NCI-H1105 treated with DMSO at 0.1 percent for 48 hours (cell line): ENCODE results near the gene EHMT1.

Source experiments
- DNase-seq: peaks from one replicate; lab custom pipeline; 2025; lab: John Stamatoyannopoulos, UW

EHMT1 gene

GRCh38 chr9:137829260-137829996, 210.6 kb downstream of the EHMT1 start:
- DNase-seq: no peak

DNA sequence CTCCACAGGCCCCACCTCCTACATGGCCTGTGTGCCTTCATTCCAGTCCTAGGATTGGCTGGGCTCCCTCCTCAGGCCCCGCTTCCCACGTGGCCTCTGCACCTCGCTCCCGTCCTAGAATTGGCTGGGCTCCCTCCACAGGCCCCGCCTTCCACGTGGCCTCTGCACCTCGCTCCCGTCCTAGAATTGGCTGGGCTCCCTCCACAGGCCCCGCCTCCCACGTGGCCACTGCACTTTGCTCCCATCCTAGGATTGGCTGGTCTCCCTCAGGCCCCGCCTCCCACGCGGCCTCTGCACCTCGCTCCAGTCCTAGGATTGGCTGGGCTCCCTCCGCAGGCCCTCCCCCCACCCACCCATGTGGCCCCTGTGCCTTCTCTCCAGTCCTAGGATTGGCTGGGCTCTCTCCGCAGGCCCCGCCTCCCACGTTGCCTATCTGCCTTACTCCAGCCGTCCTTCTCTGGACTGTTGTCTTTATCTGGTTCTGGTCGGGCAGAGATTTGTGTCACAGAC, 213.4 kb downstream of the EHMT1 start:
- DNase-seq: no peak

- no peak for DNase-seq
These were observed 214.2 kb downstream of the EHMT1 start for GRCh38 chr9:137832830-137833590.

DNA sequence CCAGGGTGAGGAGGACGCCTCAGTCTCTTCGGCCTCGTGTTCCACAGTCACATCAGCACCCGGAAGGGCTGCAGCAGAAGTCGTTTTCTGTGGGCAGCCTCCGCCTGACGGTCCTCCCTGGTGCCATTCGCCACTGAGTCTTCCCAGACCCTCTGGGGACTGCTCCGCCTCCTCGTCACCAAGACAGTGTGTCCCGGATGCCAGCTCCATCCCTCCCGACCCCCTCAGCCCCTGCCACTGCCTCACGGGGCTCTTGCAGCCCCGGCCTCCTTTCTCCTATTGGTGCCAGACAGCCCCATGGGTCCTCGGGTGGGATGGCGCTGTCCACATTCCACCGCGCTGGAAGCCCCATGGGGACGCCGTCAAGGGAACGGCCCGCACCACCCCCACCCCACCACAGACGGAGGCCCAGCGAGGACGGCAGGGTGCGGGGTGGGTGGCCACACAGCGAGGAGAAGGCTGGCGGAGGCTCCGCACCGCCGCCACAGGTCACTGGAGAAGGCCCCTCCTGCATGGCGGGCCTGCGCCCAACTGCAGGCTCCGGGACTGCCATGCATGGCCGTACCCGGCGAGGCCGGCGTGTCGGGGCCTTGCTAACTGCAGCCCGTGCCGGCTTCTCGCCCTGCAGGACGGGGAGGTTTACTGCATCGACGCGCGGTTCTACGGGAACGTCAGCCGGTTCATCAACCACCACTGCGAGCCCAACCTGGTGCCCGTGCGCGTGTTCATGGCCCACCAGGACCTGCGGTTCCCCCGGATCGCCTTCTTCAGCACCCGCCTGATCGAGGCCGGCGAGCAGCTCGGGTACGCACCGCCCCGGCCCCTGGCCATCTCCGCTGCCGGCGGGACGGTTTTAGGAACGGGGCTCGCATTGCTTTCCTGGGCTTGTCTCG, 215.2 kb downstream of the EHMT1 start:
- DNase-seq: no peak

GRCh38 chr9:137834846-137835546, 216.2 kb downstream of the EHMT1 start:
- no peak for DNase-seq

GRCh38 chr9:137836151-137836830, 217.5 kb downstream of the EHMT1 start:
- DNase-seq: no peak

DNA sequence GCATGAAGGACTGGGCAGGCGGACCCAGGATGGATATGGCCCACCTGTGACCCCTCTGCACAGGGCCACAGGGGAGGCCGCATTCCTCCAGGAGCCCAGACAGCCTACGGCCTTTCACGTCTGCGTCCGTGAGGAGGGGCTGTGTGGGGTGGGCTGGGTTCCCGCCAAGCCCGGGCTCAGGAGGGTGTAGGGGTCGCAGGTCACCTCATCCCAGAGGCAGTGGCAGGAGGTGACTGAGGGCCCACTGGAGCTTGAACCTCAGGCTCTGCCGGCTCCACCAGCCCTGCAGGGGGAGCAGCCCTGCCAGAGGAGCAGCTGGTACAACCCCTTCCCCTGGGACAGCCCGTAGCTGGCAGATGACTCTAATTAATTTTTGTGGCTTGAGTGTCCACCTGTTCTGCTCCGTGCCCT, 218.0 kb downstream of the EHMT1 start:
- DNase-seq: no peak

GRCh38 chr9:137837345-137838278, 218.8 kb downstream of the EHMT1 start:
- DNase-seq: no peak

DNA sequence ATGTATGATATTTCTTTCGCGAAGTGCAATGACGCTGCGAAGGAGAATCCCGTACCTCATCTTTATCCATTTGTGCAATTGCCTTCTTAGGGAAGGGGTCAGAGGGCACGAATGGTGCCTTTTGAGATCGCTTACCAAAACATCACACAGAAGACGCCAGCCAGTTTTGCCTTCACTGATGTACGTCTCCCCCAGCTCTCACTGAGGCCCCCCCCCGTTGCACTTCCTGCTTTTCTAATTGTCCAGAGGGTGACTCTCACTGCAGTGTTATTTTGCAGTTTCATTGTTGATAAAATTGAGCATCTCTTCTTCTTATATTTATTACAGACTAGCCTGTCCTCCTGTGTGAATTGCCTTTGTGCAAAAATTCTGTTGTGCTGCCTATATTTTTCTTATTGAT, 219.8 kb downstream of the EHMT1 start:
- DNase-seq: no peak

- DNase-seq: no peak
These were observed 224.6 kb downstream of the EHMT1 start for GRCh38 chr9:137843355-137843754.

DNA sequence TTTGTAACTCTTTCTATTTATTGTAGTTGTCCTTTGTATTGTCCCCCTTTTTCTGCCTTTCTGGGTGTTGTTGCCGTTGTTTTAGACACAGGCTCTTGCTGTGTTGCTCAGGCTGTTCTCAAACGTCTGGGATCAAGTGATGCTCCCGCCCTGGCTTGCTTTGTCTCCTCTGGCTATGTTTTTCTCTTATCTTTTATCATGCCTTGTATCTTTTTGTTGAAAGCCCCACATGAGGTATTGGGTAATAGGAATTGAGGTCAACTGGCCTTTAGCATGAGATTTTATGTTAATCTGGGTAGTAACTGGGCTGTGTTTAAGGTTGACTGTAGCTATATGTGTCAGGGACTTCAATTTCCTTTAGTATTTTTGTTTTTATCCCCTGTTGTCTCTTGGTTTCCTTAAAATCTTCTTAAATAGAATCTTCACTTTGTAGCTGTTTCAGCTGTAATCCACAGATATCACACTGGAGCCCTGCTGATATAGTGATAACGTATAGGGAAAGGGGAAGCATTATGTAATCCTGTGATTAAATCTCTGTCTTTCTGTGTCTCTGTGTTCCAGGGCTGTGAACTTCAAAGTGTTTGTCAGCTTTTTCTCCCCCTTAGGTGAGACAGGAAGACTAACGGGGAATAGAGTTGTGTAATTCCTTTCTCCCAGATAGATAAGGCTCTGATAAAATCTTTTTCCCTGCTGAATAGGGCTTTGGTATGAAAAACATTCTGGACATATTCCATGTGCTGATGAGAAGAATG, 232.9 kb downstream of the EHMT1 start:
- no peak for DNase-seq

DNA sequence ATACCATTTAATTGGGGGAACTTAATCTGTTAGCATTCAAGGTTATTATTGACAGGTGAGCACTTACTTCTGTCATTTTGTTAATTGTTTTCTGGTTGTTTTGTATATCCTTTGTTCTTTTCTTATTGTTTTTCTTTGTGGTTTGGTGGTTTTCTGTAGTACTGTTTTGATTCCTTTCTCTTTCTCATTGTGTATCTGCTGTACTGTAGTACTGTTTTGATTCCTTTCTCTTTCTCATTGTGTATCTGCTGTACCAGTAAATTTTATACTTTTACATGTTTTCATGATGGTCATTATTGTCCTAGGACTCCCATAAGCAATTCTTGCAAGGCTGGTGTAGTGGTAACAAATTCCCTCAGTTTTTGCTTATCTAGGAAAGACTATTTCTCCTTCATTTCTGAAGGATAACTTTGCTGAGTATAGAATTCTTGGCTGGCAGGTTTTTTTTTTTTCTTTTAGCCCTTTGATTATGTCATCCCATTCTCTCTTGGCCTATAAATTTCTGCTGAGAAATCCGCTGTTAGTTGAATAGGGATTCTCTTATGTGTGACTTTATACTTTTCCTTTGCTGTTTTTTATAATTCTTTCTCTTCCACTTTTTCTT, 234.7 kb downstream of the EHMT1 start:
- no peak for DNase-seq

DNA sequence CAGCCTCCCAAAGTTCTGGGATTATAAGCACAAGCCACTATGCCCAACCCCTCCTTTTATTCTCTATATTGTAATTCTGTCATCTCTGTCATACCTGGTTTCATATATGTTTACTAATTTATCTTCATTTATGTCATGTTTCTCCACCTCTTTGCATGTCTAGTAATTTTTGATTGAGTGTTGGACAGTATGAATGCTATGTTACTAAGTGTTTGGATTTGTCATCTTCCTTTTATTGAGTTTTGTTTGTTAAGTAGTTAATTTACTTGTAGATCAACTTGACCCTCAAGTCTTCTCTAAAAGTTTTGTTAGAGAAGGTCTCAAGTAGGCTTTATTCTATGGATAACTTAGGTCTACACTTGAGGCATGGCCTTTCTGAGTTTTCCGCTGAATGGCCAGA, 241.6 kb downstream of the EHMT1 start:
- no peak for DNase-seq

DNA sequence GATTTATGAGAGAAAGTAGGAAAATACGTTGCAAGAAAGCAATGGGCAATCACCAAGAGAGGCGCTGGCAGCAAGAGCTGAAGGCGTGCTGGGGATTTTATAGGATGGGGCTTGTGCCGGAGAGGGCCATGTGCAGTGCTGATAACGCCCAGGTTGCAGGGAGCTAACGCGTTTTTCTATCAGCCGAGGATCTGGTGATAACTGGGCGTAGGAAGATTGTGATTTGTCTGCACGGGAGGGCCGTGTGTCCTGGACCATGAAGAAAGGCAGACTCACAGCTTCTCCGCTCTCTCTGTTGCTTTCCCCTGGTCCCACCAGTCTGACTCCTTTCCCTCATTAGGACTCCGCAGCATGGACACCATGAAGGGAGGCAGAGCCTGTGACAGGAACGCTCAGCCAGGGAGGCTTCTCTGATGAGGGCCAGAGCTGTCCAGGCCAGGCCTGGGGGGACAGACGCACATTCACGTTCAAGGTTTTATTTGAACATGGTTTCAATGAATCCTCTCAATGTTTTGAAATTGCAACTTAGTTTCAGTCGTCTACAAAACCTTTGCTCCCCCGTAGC, 246.9 kb downstream of the EHMT1 start:
- DNase-seq: no peak

DNA sequence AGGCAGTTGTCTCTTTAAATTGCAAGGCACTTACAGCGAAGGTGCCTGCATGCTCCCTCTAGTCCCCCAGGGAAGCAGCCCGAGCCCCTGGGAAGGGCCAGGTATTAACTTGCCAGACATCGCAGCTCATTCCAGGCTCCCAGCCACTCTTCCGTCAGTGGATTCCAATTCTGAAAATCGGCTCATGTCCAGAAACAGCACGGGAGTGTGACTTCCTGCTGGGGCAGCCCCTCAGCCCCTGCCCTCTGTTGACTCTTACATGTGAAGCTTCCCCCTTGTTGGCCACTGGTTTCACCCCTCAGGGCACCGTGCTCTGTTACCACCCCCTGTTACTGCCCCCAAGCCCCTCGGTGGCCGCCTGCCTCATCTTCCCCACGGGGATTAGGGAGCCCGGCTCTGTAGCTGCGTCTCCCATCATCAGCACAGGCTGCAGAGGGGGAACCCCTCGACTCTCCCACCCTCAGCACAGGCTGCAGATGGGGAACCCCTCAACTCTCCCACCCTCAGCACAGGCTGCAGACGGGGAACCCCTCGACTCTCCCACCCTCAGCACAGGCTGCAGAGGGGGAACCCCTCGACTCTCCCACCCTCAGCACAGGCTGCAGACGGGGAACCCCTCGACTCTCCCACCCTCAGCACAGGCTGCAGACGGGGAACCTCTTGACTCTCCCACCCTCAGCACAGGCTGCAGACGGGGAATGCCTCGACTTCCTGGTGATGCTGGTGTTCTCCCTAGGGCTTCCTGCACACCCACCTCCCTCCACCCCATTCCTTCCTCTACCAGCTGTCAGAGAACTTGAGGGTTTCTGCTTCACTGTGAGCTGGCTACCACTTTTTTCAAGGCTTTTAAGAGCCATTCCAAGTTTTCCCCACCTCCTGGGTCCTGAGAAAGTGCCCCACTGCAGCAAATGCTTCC, 247.7 kb downstream of the EHMT1 start:
- DNase-seq: no peak

DNA sequence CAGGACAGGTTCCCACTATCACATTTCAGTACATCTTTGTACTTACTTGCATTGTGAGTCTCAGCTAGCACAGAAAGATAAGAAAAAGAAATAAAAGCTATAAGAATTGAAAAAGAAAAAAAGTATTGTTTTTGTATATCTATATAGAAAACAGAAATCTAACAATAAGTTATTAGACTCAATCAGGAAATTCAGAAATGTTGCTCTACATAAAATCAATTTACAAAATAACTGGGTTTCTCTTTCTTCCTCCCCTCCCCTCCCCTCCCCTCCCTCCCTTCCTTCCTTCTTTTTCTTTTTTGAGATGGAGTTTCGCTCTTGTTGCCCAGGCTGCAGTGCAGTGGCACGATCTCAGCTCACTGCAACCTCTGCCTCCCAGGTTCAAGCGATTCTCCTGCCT, 251.6 kb downstream of the EHMT1 start:
- no peak for DNase-seq

- DNase-seq: no peak
These were observed 253.5 kb downstream of the EHMT1 start for GRCh38 chr9:137872296-137872695.
